Breast epithelium (tissue), 3 donors: Measurements from ENCODE around the gene COCH.

Experiments
- CTCF ChIP-seq, 3 donors: fragments of 450-650 bp; IDR thresholded peaks; one replicate each; pipeline ENCODE4 v1.5.1; 2016 to 2017; ENCODE audit warnings: antibody characterized with exemption in 3 of 3, mild to moderate bottlenecking in 3 of 3, moderate library complexity in 3 of 3
- POLR2A ChIP-seq: fragments of 450-650 bp; IDR thresholded peaks from one replicate; pipeline ENCODE4 v1.6.1; 2016; ENCODE audit warnings: antibody characterized with exemption, mild to moderate bottlenecking, moderate library complexity

DNA sequence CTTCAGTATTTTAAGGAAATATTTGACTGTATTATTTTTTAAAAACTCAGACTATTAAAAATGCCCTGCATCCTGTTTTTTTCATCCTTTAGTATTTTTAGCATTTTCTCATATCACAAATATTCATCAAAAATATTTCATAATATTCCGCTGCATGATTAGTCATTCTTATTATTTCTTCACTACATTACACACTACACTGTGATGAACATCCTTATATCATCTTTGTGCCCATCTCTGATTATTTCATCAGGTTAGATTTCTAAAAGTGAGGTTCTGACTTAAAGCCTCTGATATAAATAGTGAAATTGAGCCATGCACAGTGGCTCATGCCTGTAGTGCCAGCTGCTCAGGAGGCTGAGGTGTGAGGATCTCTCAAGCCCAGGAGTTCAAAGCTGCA lies 8.1 kb downstream of the COCH start:
- TF ChIP-seq POLR2A = no peak
- no peak for TF ChIP-seq CTCF (IDR thresholded peaks at IDR 0.05)
